Activated CD8-positive, alpha-beta memory T cell treated with anti-CD3 and anti-CD28 coated beads for 24 hours (primary cell): ENCODE data around the gene FAM107B.
A peak's percentile ranks its signal among the peaks of the same experiment; 100 is the strongest.
"Not testable (repeated sequence)": the region's sequence is repeated elsewhere in the genome, so short reads cannot be mapped to it uniquely, and the experiment has no call there.

Source experiments
- DNase-seq: peaks from one replicate; pipeline ENCODE4 v3.0.0-alpha.2; 2020

The FAM107B gene

GRCh38 chr10:14688189-14688588 lies 86.5 kb downstream of the FAM107B start:
- DNase-seq: not testable (repeated sequence)

GRCh38 chr10:14687340-14687739 lies 87.4 kb downstream of the FAM107B start:
- no peak for DNase-seq

GRCh38 chr10:14686356-14686755 lies 88.3 kb downstream of the FAM107B start:
- no peak for DNase-seq

GRCh38 chr10:14684354-14684753 lies 90.3 kb downstream of the FAM107B start:
- no peak for DNase-seq

- no peak for DNase-seq
These were observed 91.4 kb downstream of the FAM107B start for GRCh38 chr10:14683256-14683655.

GRCh38 chr10:14681802-14682201 lies 92.9 kb downstream of the FAM107B start:
- DNase-seq: no peak

GRCh38 chr10:14681305-14681704 lies 93.4 kb downstream of the FAM107B start:
- no peak for DNase-seq

GRCh38 chr10:14678637-14679036 lies 96.1 kb downstream of the FAM107B start:
- no peak for DNase-seq

- DNase-seq: no peak
These were observed 98.0 kb downstream of the FAM107B start for GRCh38 chr10:14676732-14677131.

GRCh38 chr10:14674376-14675050 lies 100.2 kb downstream of the FAM107B start:
- no peak for DNase-seq

GRCh38 chr10:14673189-14673861 lies 101.4 kb downstream of the FAM107B start:
- no peak for DNase-seq

- peak; percentile 24 for DNase-seq
These were observed 103.3 kb downstream of the FAM107B start for GRCh38 chr10:14671386-14671831.

GRCh38 chr10:14670551-14671240 lies 104.0 kb downstream of the FAM107B start:
- DNase-seq: peak; percentile 35

- DNase-seq: no peak
These were observed 105.1 kb downstream of the FAM107B start for GRCh38 chr10:14669576-14669975.

GRCh38 chr10:14667781-14668180 lies 106.9 kb downstream of the FAM107B start:
- DNase-seq: no peak

- no peak for DNase-seq
These were observed 107.4 kb downstream of the FAM107B start for GRCh38 chr10:14667280-14667679.

- no peak for DNase-seq
These were observed 108.5 kb downstream of the FAM107B start for GRCh38 chr10:14665865-14666857.

GRCh38 chr10:14665304-14665703 lies 109.4 kb downstream of the FAM107B start:
- no peak for DNase-seq

GRCh38 chr10:14664345-14664744 lies 110.4 kb downstream of the FAM107B start:
- DNase-seq: no peak

- no peak for DNase-seq
These were observed 112.9 kb downstream of the FAM107B start for GRCh38 chr10:14661818-14662217.

- no peak for DNase-seq
These were observed 113.9 kb downstream of the FAM107B start for GRCh38 chr10:14660831-14661230.

- DNase-seq: peak; percentile 86
These were observed 115.0 kb downstream of the FAM107B start for GRCh38 chr10:14659626-14660196.
